HG02870 (cell line): Measurements from ENCODE around the gene FAM81A.

ENCODE experiments used
- ATAC-seq: cut with Tn5 transposase; IDR thresholded peaks from one replicate; pipeline ENCODE4 v1.9.1; 2021; ENCODE audit warnings: mild to moderate bottlenecking, moderate library complexity; ENCODE audit not compliant: unreplicated experiment

FAM81A gene

DNA sequence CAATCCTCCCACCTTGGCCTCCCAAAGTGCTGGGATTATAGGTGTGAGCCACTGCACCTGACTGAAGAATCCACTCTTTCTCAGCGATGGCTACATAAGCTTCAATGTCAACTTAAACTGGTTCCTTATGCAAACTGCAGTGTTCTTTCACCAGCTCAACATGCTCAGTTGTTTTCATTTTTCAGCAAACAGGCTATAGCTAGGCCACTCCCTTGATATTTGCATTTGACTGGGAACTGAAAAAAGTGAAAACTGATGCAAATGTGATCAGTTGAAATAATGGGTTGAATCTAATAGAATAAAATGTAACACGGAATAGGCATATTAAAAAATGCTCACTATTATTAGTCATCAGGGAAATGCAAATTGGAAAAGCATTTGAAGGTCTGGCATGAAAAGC is 99.4 kb downstream of the FAM81A start:
- no peak for ATAC-seq

DNA sequence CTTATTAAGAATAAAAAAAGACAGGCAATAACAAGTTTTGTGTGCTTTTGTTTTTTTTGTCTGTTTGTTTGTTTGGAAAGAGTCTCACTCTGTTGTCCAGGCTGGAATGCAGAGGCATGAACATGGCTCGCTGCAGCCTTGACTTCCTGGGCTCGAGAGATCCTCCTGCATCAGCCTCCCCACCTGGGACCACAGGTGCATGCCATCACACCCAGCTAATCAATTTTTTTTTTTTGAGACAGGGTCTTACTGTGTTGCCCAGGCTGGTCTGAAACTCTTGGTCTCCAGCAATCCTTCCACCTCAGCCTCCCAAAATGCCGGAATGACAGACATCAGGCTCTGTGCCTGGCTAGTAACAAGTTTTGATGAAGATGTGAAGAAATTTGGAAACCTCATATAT is 100.5 kb downstream of the FAM81A start:
- no peak for ATAC-seq

DNA sequence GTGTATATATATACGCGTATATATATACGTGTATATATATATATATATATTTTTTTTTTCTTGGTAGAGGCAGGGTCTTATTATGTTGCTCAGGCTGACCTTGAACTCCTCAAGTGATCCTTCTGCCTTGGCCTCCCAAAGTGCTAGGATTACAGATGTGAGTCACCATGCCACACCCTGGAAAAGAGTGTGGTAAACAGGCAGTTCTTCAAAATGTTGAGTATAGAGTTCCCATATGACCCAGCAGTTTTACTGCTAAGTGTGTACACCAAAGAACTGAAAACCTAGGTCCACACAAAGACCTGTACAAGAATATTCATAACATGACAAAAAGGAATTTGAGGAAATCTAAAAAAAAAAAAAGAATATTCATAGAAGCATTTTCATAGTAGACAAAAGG is 101.8 kb downstream of the FAM81A start:
- no peak for ATAC-seq

DNA sequence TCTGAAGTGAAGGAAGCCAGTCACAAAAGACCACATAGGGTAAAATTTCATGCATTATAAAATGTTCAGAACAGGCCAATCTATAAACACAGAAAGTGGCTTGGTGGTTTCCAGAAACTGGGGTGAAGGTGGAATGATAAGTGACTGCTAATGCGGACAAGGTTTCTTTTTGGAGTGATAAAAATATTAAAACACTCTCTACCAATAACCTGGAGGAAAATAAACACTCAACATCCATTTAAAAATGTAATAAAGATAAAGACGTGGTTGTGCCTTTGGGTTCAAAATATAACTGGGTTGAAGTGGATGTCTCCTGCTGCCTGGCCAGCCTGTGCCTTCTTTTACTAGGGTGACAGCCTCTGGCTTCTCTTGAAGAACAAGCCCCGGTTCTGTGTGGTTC is 102.7 kb downstream of the FAM81A start:
- no peak for ATAC-seq

DNA sequence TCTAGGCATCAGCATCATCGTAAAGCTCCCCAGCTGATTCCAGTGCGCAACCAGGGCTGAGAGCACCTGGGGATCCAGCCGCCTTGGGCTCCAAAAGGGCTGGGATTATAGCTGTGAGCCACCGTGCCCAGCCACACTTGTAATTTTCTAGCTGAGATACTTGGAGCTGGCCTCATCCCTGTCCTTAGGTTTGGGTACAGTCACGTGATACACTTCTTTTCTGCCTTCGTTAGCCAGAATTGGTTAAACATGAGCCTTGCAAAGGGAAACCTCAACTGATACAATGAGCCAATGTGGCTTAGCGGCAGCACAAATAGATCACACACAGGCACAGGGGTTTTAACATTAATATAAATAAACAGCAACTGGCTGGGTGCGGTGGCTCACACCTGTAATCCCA is 103.8 kb downstream of the FAM81A start:
- ATAC-seq: no peak

DNA sequence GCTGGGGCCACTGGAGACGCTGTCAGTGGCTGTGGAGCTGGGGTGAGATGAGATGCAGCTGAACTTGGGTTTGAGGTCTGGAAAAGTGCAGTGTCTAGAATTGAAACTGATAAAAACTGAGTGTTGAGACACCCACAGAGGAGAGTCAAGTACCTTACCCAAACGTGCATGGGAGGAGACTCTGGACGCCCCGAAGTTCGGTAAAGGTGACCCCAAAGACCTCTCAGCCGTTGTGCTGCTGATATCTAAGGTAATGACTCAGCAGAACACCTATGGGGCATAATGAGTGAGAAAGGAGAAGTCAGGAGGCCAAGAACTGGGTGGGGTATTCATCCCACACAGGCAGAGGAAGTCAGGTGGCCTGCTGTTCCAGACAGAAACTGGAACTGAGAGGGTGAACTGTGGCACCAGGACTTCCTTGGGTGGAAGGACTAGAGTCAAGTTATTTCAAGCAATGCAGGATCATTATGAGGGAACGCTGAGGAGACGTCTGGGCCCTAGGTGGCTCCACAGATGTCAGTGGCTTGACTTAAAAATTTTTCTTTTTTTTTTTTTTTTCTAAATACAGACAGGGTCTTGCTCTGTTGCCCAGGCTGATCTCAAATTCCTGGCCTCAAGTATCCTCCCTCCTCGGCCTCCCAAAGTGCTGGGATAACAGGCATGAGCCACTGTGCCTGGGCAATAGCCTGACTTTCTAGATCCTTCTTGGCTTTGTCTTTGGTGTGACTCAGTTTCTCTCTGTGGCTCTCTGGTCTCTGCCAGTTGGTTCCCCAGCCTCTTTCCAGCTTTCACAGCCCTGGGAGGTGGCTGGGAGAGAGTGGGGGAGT is 105.9 kb downstream of the FAM81A start:
- ATAC-seq: peak; percentile 72

DNA sequence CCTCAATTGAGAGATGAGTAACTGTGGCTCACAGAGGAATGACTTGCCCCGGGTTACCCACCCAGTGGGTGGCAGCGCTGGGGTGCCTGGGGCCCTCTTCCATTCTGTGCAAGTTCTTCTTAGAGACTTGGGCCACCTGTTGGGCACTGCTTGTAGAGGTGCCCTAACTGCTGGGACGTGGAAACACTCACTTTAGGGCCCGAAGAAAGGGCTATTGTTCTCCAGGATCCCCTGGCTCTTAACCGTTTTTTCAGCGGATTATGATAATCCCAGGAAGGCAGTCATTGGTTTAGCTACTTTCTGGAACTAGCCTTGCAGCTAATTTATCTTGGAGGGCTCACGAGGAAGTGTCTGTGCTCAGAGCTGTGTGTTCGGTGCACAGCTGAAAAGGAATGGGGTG is 107.6 kb downstream of the FAM81A start:
- ATAC-seq: no peak

DNA sequence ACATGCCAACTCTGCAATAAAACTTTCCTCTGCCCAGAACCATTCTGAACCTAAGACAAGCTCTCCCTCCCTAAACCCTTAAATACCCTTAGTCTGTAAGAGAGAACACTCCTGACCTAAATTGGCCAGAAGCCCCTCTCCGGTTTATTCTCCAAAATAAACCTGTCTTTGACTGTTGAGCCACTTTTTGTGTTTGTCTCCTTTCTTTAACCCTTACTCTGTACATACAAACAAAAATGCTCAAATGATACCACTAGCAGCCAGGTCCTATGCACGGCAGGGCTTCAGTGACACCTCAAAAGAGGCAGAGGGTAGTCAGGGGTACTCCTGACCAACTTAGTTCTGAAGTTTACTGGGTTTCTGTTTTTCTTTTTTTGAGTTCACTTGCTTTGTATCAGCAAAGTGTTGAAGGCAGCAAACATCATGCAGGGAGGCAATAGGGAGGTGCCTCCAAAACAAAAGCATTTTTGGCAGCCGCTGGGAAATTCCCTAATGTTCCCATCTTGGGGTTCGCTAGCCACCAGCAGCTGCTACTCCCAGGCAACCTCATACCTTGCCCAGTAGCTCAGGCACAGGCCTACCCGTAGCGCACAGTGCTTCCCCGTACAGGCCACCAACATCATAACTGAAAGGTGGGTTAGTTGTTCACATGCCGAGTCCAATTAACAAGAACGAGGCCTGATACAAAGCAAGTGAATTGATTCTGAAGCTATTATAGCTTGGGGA is 110.7 kb downstream of the FAM81A start:
- ATAC-seq: no peak

DNA sequence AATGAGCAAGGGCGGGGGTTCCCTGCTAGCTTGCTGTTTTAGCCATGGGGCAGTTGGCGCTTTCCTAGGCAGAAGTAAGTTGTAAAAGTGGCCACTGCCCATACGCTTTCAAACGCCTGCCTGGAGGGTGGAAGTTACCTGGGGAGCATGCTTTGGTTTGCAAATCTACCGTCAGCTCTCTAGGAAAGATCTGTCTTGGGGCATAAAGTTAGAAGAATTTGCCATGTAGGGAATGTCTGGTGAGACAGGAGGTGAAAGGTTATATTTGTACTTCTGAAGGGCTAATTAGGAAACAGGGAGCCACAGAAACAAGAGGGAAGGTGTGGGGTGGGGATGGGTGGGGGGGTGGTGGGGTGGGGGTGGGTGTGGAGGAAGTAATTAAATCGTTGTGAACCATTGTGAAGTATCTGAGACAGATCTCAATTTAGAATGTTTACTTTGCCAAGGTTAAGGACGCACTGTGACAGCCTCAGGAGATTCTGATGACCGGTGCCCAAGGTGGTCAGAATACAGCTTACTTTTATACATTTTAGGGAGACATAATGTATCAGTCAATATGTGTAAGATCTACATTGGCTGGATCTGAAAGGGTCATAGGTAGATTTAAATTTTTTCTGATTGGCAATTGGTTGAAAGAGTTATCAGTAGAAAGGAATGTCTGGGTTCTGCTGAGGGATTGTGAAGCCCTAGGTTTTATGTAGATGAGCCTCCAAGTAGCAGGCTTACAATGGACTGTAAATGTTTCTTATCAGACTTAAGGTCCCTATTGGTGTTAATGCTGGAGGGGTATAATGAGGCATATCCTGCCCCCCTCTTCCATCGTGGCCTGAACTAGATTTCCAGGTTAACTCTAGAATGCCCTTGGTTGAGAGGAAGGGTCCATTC is 111.6 kb downstream of the FAM81A start:
- no peak for ATAC-seq

DNA sequence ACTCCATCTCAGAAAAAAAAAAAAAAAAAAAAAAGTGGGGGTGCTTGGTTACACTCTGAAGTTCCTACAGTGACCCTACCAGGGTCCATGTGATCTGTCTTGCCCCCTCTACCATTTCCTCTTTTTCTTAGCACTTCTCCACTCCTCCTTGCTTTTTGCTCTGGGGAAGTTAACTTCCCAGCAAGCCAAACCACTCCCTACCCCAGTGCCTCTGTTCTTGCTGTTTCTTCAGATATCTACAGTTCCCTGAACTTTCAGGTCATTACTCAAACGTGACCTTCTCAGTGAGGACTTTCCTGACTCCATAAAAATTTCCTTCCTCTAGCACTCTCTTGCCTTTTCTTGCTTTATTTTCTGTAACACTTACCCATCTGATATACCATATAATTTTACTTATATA is 112.5 kb downstream of the FAM81A start:
- ATAC-seq: no peak

DNA sequence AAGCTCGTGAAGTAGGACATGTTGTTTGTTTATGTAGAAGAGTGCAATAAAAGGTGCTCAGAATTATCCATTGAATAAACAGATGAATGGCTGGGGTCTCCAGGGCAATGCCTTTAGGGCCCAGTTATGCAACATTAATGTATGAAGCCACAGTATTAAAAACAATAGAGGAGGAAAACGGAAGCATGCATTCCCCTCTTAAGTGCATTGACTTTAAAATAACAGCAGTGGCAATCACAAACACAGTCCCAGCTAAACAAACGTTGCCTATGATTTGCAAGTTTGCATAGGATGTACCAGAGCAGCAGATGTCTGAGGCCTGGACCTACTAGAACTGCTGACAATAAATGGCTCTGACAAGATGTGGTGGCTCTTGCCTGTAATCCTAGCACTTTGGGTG is 113.0 kb downstream of the FAM81A start:
- no peak for ATAC-seq

DNA sequence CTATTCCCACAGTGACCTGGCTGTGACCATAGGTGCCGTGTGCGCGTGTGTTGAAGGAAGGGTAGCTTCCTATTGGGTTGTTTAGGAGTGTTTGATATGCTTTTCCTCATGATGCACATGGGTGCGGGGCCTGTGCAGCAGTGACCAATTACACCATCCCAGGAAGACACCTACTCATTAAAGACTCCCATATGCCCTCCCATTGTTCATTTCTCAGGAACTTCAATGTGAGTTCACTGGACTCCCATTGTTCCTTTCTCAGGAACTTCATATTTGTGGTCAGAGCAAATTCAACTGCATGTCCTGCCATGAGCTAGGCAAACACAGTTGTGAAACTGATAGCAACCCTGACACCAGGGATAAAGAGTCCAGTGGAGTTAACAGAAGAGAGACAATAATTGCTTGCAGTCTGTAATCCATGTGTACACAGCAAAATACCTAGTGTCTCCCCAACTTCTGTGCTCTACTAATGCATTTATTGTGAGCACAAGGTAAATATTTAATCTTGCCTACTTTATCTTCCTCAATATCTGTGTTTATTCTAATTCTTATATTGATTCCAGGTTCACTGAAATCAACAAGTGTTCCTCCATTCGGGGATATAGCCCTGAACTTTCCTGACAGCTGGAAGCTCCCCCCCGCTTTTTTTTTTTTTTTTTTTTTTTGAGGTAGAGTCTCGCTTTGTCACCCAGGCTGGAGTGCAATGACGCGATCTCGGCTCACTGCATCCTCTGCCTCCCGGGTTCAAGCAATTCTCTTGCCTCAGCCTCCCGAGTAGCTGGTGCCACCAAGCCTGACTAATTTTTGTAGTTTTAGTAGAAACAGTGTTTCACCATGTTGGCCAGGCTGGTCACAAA is 116.1 kb downstream of the FAM81A start:
- ATAC-seq: no peak

DNA sequence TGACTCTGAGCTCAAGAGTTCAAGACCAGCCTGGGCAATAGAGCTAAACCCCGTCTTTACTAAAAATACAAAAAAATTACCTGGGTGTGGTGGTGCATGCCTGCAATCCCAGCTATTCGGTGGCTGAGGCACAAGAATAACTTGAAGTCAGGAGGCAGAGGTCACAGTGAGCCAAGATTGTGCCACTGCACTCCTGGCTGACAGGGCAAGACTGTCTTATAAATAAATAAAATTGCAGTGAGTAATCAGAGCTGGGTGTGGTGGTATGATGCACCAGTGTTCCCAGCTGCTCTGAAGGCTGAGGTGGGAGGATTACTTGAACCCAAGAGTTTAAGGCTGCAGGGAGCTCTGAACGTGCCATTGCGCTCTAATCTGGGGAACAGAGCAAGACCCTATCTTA is 117.7 kb downstream of the FAM81A start:
- ATAC-seq: no peak

DNA sequence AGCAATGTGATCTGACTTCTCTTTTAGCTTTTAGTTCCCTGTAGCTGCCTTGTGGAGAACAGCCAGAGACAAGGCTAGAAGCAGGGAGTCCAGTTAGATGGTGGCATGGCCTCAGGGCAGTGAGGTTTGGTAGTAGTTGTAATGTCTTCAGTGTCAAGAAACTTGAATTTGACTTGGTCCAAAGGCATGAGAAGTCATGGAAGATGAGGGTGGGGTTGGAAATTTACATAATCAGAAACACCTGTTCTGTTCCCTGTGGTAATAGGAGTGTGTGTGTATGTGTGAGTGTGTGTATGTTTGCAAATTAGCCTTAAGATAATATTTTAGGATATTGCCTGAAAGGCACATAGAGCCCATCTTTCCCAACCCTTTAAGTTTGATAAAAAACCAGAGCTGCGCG is 118.4 kb downstream of the FAM81A start:
- ATAC-seq: no peak

DNA sequence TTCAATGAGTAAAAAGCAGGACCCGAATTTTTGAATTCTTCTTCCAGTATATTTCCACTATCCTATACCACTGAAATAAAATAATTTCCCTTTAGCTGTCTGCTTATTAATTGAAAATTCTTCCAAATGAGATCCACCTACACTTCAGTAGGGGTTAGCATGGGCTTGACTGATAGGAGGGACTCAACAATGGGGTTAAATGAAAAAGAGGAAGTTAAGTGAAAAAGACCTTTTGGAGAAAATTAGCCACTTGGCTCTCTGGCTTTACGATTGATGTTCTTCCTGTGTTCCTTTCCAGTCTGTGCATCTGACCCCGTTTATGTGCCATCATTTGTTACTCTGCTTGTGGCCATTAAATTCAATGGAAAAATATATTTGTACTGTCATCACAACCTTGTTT is 119.6 kb downstream of the FAM81A start:
- no peak for ATAC-seq

DNA sequence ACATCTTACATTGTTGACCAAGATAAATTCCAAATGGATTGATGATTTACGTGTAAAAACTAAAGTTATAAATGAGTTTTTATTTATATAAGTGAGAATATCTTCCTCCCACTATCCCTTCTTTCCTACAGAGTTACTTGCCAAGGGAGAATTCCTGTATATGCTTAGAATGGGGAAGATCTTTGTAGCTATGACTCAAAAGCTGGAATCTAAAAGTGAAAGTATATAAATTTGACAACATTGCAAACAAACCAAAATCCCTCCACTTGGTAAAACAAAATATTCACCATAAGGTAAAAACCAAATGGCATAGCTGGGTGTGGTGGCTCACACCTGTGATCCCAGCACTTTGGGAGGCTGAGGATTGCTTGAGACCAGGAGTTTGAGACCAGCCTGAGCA is 120.9 kb downstream of the FAM81A start:
- no peak for ATAC-seq

DNA sequence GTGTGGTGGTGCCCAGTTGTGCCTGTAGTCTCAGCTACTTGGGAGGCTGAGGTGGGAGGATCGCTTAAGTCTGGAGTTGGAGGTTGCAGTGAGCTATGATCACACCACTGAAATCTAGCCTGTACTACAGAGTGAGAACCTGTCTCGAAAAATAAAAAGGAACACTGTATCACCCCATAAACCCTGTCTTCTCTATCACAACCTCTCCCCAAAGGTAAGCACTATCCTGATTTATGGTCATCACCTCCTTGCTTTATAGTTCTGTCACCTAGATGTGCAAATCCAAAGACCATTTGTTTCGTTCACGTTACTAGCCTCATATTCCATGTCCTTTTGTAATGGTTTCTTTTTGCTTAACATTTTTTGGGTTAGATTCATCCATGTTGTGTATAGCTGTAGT is 123.6 kb downstream of the FAM81A start:
- no peak for ATAC-seq

DNA sequence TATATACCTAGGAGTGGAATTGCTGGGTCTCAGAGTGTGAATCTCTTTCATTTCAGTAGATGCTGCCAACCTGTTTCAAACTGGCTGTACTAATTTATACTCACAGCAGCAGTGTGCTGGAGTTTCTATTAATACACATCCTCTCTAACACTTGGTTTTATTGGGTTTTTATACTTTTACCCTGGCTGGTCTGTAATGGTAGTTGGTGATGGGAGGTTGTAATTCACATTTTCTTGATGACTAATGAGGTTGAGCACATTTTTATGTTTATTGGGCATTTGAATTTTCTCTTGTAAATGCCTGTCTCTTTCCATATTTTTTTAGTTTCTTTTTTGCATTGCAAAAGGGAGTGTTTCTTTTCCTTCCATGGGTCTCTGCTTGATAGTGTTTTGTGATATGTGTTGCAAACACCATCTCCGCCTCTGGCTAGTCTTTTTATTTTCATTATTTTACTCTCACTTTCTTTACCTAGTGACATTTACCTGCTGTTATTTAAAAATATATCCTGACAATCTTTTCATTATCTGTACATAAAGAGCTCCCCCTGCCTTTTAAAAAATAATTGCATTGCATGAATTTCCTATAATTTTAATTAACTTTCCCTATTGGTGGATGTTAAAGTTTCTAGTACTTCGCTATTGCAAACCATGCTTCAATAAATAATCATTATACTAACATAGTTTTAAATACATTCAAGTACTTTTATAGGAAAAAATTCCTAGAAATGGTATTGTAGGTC is 124.6 kb downstream of the FAM81A start:
- no peak for ATAC-seq

DNA sequence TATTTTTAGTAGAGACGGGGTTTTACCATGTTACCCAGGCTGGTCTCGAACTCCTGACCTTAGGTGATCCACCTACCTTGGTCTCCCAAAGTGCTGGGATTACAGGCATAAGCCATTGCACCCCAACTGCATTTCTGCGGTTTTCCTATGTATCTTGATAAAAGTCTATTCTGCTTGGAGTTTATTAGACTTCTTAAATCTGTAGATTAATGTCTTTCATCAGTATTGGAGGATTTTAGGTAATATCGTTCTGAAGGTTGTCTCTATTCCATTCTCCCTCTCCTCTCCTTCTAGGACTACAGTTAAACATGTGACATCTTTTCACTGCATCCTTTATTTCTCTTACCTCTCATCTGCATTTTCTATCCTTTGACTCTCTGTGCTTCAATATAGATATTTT is 127.3 kb downstream of the FAM81A start:
- no peak for ATAC-seq

DNA sequence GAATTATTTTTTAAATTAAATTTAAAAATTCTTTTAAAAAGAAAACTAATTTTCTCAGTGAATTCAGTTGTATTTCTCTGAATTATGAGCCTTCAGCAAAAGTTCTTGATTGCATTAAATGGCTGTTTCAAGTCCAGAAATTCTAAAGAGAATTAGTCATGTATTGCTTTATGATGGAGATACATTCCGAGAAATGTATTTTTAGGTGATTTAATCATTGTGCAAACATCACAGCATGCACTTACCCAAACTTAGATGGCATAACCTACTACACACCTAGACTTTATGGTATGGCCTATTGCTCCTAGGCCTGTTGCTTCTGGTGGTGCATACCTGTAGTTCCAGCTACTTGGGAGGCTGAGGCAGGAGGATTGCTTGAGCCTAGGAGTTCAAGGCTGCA is 129.3 kb downstream of the FAM81A start:
- no peak for ATAC-seq
